Measurements from ENCODE around the gene OAS1.

The OAS1 gene

DNA sequence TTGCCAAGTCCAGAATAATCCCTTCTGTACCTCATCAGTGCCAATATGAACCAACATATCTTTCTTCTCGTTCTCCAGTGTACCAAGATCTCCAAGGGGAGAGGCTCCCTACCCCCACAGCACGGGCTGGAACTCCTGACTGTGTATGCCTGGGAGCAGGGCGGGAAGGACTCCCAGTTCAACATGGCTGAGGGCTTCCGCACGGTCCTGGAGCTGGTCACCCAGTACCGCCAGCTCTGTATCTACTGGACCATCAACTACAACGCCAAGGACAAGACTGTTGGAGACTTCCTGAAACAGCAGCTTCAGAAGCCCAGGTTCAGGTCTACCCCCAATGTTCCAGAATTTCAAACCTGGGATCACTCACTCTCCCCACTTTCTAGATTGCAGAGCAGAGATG, 61.1 kb downstream of the OAS1 start:
- TF ChIP-seq, protein P1, sequence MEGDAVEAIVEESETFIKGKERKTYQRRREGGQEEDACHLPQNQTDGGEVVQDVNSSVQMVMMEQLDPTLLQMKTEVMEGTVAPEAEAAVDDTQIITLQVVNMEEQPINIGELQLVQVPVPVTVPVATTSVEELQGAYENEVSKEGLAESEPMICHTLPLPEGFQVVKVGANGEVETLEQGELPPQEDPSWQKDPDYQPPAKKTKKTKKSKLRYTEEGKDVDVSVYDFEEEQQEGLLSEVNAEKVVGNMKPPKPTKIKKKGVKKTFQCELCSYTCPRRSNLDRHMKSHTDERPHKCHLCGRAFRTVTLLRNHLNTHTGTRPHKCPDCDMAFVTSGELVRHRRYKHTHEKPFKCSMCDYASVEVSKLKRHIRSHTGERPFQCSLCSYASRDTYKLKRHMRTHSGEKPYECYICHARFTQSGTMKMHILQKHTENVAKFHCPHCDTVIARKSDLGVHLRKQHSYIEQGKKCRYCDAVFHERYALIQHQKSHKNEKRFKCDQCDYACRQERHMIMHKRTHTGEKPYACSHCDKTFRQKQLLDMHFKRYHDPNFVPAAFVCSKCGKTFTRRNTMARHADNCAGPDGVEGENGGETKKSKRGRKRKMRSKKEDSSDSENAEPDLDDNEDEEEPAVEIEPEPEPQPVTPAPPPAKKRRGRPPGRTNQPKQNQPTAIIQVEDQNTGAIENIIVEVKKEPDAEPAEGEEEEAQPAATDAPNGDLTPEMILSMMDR (IDR thresholded peaks at IDR 0.05; ENCODE audit: insufficient read depth, low read length, poor library complexity, severe bottlenecking) = no peak
- Histone ChIP-seq H3K27me3 (replicated peaks; ENCODE audit: control insufficient read depth, insufficient read depth, low read length) (no peaks in the 10 kb centered on the region), H3K4me3 (replicated peaks; ENCODE audit: low read depth, low read length) (no peak overlapping the region), H3K36me3 (ENCODE audit: control insufficient read depth, insufficient read depth, low read length) (peaks cover 14% of the 10 kb centered on the region)
- no peak for DNase-seq (ENCODE audit: extremely low read depth, insufficient read length)
